Colonic mucosa (tissue), 4 donors: Measurements from ENCODE around the gene CACNG8. TPM values are rescaled to one million over a fixed set of nuclear protein-coding genes. Genes with fewer than 3 reads are reported as not detected.

ENCODE experiments used
- DNase-seq: peaks from one replicate; pipeline ENCODE4 v3.0.0-alpha.2; 2020
- H3K27ac ChIP-seq: fragments of 200-600 bp; one replicate; pipeline ENCODE4 v1.8.0; 2021
- H3K27me3 ChIP-seq: fragments of 200-600 bp; one replicate; pipeline ENCODE4 v1.8.0; 2021
- H3K36me3 ChIP-seq: fragments of 200-600 bp; one replicate; pipeline ENCODE4 v1.8.0; 2021
- H3K4me1 ChIP-seq: fragments of 200-600 bp; one replicate; pipeline ENCODE4 v1.8.0; 2021; ENCODE audit warnings: mild to moderate bottlenecking
- H3K4me3 ChIP-seq: fragments of 200-600 bp; one replicate; pipeline ENCODE4 v1.8.0; 2021
- H3K9ac ChIP-seq, 2 donors: one replicate each; pipeline ENCODE4 v1.7.0; 2013; ENCODE audit warnings: control low read depth in 2 of 2, low read depth in 2 of 2, low read length in 2 of 2
- H3K9me3 ChIP-seq: fragments of 200-600 bp; one replicate; pipeline ENCODE4 v1.8.0; 2021
- CTCF ChIP-seq: fragments of 200-600 bp; IDR thresholded peaks from one replicate; pipeline ENCODE4 v1.8.0; 2022; ENCODE audit warnings: antibody characterized with exemption, mild to moderate bottlenecking
- intact Hi-C: fragments of 100-400 bp; cut with DNase I; formaldehyde crosslinking; loops from one replicate; pipeline ENCODE4 v1.14.1; 2022
- total RNA-seq, 2 donors: library from RNA; stranded (reverse); fragmentation: NEBNext Ultra II Directional in 1 of 2; extraction: Animal tissue kit (Norgen Biotek cat#: 25700) in 1 of 2; gene quantifications; one replicate each; pipeline ENCODE4 v1.2.1, GENCODE V29; 2021
- donor health status: healthy.
- donor health status: DM: no; HTN: no; CAD: no.
- donor health status: DM: no; HTN: no; CAD: no.

The CACNG8 gene
- total RNA-seq, 2 donors from 2014 or later: 0.02 to 0.03 TPM

- H3K36me3 ChIP-seq: no peaks in the 10 kb centered on the region
- H3K4me3 ChIP-seq: no peak overlapping the region
- intact Hi-C loops: no loop called here
- H3K27me3 ChIP-seq: peaks cover 17% of the 10 kb centered on the region
- no peak overlapping the region for H3K9ac ChIP-seq
- DNase-seq: no peak
- no peaks in the 10 kb centered on the region for H3K9me3 ChIP-seq
- TF ChIP-seq CTCF: no peak
- H3K4me1 ChIP-seq: no peaks in the 10 kb centered on the region
- H3K27ac ChIP-seq: no peak overlapping the region
Observed at GRCh38 chr19:53993448-53993847, 30.7 kb downstream of the CACNG8 start.

GRCh38 chr19:53994811-53995210 is 32.1 kb downstream of the CACNG8 start:
- Histone ChIP-seq H3K36me3 (no peaks in the 10 kb centered on the region), H3K9me3 (no peaks in the 10 kb centered on the region), H3K27me3 (peaks cover 17% of the 10 kb centered on the region), H3K9ac (no peak overlapping the region), H3K27ac (no peak overlapping the region), H3K4me3 (no peak overlapping the region), H3K4me1 (no peaks in the 10 kb centered on the region)
- DNase-seq: no peak
- TF ChIP-seq CTCF: no peak
- intact Hi-C loops: no loop called here

- H3K36me3 ChIP-seq: no peaks in the 10 kb centered on the region
- H3K9ac ChIP-seq: no peak overlapping the region
- no peak overlapping the region for H3K27ac ChIP-seq
- no peak for DNase-seq
- intact Hi-C loops: no loop called here
- no peaks in the 10 kb centered on the region for H3K4me1 ChIP-seq
- H3K9me3 ChIP-seq: no peaks in the 10 kb centered on the region
- H3K4me3 ChIP-seq: no peak overlapping the region
- no peaks in the 10 kb centered on the region for H3K27me3 ChIP-seq
- TF ChIP-seq CTCF: no peak
Observed at GRCh38 chr19:53998223-53998622, 35.5 kb downstream of the CACNG8 start.

- Histone ChIP-seq H3K4me3 (no peak overlapping the region), H3K27ac (no peak overlapping the region), H3K9me3 (no peaks in the 10 kb centered on the region), H3K36me3 (no peaks in the 10 kb centered on the region), H3K27me3 (no peaks in the 10 kb centered on the region), H3K9ac (no peak overlapping the region), H3K4me1 (no peaks in the 10 kb centered on the region)
- no peak for DNase-seq
- no peak for TF ChIP-seq CTCF
- intact Hi-C loops: no loop called here
Observed at GRCh38 chr19:53999694-54000093, 37.0 kb downstream of the CACNG8 start.

- Histone ChIP-seq H3K27ac (no peak overlapping the region), H3K27me3 (no peaks in the 10 kb centered on the region), H3K4me3 (no peak overlapping the region), H3K4me1 (no peaks in the 10 kb centered on the region), H3K9me3 (no peaks in the 10 kb centered on the region), H3K36me3 (no peaks in the 10 kb centered on the region), H3K9ac (no peak overlapping the region)
- intact Hi-C loops: no loop called here
- TF ChIP-seq CTCF: no peak
- no peak for DNase-seq
Observed at GRCh38 chr19:54001496-54001895, 38.8 kb downstream of the CACNG8 start.
